Measurements from ENCODE around the gene PRKD2. TPM values are rescaled to one million over a fixed set of nuclear protein-coding genes. Genes with fewer than 3 reads are reported as not detected.

Gene PRKD2
- total RNA-seq, 1 experiment from 2014 or later, result 30.4 TPM

DNA sequence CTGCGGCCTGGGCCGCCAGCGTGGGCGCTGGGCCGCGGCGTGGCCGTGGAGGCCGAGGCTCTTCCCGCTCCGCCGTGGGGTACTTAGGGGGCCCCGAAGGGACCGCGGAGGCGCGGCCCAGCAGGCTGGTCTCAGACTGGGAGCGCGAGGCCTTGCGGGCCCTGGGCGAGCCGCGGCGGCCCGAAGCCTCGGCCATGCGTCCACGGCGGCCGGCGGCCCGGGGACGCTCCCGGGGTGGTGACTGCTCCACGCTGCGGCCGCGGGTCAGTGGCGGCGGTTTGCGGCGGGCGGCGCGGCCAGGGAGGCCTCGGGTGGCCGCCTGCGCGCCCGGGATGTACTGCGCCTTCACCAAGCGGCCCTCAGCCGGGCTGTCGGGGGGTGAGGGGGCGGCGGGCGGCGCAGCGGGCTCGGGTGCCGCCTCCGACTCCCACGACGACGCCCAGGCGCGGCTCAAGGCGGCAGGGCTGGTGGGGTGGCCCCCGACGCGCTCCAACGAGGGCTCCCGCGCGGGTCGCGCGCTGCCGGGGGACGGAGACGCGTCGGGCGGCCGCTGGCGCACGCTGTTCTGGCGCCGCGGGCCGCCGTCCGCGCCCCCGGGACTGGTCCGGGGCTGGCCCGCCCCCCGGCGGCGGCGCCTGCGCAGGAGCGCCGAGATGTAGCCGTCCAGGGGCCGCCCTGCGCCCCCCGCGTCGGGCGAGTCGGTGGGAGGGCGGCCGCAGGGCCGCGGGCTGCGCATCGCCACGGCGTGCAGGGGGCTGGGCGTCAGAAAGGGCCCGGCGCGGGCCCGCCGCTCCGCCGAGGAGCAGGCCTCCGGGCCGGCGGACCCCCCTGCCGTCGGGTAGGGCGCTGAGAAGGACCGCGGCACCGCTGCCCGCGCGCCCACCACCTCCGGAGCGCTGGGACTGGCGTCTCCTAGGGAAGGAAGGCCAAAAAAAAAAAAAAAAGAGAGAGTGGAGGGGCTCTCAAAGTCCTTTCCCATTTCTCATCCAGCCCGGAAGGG is 67.7 kb downstream of the PRKD2 start:
- CTCF ChIA-PET, result interaction anchor here (0.6 kb wide), 1 partner anchor 33 kb away, joined by 4 read pairs; no protein-coding TSS in a partner anchor
- H3K4me1 Mint-ChIP-seq (ENCODE audit: insufficient read depth, unreplicated experiment), result no peaks in the 10 kb centered on the region
- no peak overlapping the region for H3K27ac Mint-ChIP-seq (ENCODE audit: low read depth, unreplicated experiment)
- H3K36me3 Mint-ChIP-seq (ENCODE audit: insufficient read depth, unreplicated experiment), result peaks cover 6% of the 10 kb centered on the region
- peaks cover 23% of the 10 kb centered on the region for H3K27me3 Mint-ChIP-seq (ENCODE audit: insufficient read depth, unreplicated experiment)
- BruUV-seq (replicated peaks), result no TSS peak
- DNase-seq (ENCODE audit: unreplicated experiment), result no peak
- TF ChIP-seq, protein P1, sequence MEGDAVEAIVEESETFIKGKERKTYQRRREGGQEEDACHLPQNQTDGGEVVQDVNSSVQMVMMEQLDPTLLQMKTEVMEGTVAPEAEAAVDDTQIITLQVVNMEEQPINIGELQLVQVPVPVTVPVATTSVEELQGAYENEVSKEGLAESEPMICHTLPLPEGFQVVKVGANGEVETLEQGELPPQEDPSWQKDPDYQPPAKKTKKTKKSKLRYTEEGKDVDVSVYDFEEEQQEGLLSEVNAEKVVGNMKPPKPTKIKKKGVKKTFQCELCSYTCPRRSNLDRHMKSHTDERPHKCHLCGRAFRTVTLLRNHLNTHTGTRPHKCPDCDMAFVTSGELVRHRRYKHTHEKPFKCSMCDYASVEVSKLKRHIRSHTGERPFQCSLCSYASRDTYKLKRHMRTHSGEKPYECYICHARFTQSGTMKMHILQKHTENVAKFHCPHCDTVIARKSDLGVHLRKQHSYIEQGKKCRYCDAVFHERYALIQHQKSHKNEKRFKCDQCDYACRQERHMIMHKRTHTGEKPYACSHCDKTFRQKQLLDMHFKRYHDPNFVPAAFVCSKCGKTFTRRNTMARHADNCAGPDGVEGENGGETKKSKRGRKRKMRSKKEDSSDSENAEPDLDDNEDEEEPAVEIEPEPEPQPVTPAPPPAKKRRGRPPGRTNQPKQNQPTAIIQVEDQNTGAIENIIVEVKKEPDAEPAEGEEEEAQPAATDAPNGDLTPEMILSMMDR (IDR thresholded peaks at IDR 0.05; ENCODE audit: unreplicated experiment), result no peak
- intact Hi-C loops (cut with micrococcal nuclease), result no loop called here
- no peak overlapping the region for H3K4me3 Mint-ChIP-seq (ENCODE audit: unreplicated experiment)
- POLR2A ChIA-PET, result no interaction called here
- H3K9me3 Mint-ChIP-seq (ENCODE audit: unreplicated experiment), result no peaks in the 10 kb centered on the region

DNA sequence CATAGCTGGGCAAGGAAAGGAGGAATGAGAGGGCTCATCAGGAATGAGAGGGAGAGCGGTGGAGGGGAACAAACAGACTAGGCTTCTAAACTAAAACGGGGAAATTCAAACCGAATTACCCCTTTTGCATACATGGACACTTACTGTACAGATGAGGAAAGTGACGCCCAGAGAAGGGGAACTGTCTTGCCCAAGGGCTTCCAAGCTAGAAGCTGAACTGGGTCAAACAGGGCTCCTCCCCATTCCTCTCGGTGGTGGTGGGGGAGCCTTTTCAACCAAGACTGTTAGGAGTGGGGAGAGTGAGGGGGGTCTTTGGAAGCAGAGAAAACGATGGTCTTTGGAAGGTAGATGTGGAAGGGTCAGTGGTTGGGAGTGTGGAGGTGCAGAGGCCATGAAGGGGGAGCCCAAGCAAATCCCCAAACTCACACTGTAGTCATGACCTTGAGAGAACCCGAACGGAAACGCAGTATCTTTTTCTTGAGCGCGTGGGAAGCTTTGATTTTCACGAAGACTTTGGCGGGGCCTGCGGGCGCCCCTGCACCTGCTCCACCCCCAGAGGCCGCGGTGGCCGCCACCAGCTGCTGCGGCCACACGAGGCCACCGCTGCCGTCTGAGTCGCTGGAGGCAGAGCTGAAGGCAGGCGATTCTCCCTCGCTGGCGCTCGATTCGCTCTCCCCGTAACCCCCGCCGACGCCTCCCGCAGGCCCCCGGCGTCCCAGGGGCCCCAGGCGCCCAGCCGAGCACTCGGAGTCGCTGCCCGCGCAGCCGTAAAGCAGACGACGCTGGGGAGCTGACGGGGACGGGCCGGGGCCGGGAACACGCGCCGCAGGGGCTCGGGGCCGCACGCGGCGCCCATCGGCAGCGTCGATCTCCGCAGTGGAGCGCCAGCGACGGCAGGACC is 68.6 kb downstream of the PRKD2 start:
- Mint-ChIP-seq H3K27me3 (ENCODE audit: insufficient read depth, unreplicated experiment) (peaks cover 13% of the 10 kb centered on the region), H3K9me3 (ENCODE audit: unreplicated experiment) (no peaks in the 10 kb centered on the region), H3K27ac (ENCODE audit: low read depth, unreplicated experiment) (no peak overlapping the region), H3K4me1 (ENCODE audit: insufficient read depth, unreplicated experiment) (no peaks in the 10 kb centered on the region), H3K4me3 (ENCODE audit: unreplicated experiment) (no peak overlapping the region), H3K36me3 (ENCODE audit: insufficient read depth, unreplicated experiment) (peaks cover 6% of the 10 kb centered on the region)
- no TSS peak for BruUV-seq (replicated peaks)
- no peak for DNase-seq (ENCODE audit: unreplicated experiment)
- CTCF ChIA-PET, result interaction anchor here (0.6 to 1.5 kb wide), 2 partner anchors 32 to 35 kb away, joined by 4 read pairs; no protein-coding TSS in a partner anchor
- POLR2A ChIA-PET, result no interaction called here
- TF ChIP-seq, protein P1 (IDR thresholded peaks at IDR 0.05; ENCODE audit: unreplicated experiment), result no peak
- intact Hi-C loops (cut with micrococcal nuclease), result no loop called here

DNA sequence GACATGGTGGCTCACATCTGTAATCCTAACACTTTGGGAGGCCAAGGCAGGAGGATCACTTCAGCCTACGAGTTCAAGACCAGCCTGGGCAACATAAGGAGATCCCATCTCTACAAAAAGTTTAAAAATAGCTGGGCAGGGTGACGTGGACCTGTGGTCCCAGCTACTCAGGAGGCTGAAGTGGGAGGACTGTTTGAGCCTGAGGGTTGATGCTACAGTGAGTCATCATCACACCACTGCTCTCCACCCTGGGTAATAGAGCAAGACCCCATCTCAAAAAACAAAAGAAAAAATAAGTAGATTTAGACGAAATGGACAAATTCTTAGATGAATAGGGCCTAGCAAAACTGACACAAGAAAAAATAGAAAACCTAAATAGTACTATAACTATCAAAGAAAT is 70.5 kb downstream of the PRKD2 start:
- Mint-ChIP-seq H3K4me1 (ENCODE audit: insufficient read depth, unreplicated experiment) (no peaks in the 10 kb centered on the region), H3K9me3 (ENCODE audit: unreplicated experiment) (no peaks in the 10 kb centered on the region), H3K4me3 (ENCODE audit: unreplicated experiment) (no peak overlapping the region), H3K27me3 (ENCODE audit: insufficient read depth, unreplicated experiment) (peaks cover 12% of the 10 kb centered on the region), H3K27ac (ENCODE audit: low read depth, unreplicated experiment) (no peak overlapping the region), H3K36me3 (ENCODE audit: insufficient read depth, unreplicated experiment) (peaks cover 6% of the 10 kb centered on the region)
- ChIA-PET POLR2A (interaction anchor here (1.0 kb wide), 1 partner anchor 46 kb away, joined by 3 read pairs; no protein-coding TSS in a partner anchor), CTCF (interaction anchor here (1.5 kb wide), 1 partner anchor 33 kb away, joined by 4 read pairs; no protein-coding TSS in a partner anchor)
- DNase-seq (ENCODE audit: unreplicated experiment), result no peak
- intact Hi-C loops (cut with micrococcal nuclease), result no loop called here
- BruUV-seq (replicated peaks), result no TSS peak
- TF ChIP-seq, protein P1 (IDR thresholded peaks at IDR 0.05; ENCODE audit: unreplicated experiment), result no peak
